H1 (cell line): ENCODE results near the gene CNN3. TPM values are rescaled to one million over a fixed set of nuclear protein-coding genes. Genes with fewer than 3 reads are reported as not detected.

Source experiments
- CTCF ChIA-PET: fragments of 300-600 bp; sonication (Branson Sonifier 250); formaldehyde crosslinking; loops from one replicate; lab custom pipeline; 2021; ENCODE audit not compliant: partially characterized antibody; lab: Charles Lee
- POLR2A ChIA-PET: fragments of 300-600 bp; sonication (Branson Sonifier 250); formaldehyde crosslinking; loops from one replicate; lab custom pipeline; 2021; ENCODE audit warnings: inconsistent platforms; ENCODE audit not compliant: partially characterized antibody; lab: Charles Lee
- DNase-seq, 2 experiments: peaks; one replicate each; pipeline versions ENCODE4 v3.0.0 to v3.0.0-alpha.2; 2010 to 2022; ENCODE audit warnings: low spot score in 2 of 2, low read depth in 1 of 2, mixed read lengths in 1 of 2
- FAIRE-seq: peaks from 2 replicates; lab custom pipeline; 2011; peaks lifted over from hg19 to GRCh38; lab: Jason Lieb, UNC
- H2AFZ ChIP-seq: 2 replicates; pipeline ENCODE4 v1.8.1; 2012; ENCODE audit warnings: low read length, inconsistent platforms
- H2AK5ac ChIP-seq: 2 replicates; pipeline ENCODE4 v1.6.1; 2013; ENCODE audit warnings: low read depth, low read length
- H2BK120ac ChIP-seq: replicated peaks from 2 replicates; pipeline ENCODE3; 2013; ENCODE audit warnings: low read depth, low read length, inconsistent platforms
- H2BK12ac ChIP-seq: 2 replicates; pipeline ENCODE4 v1.6.1; 2013; ENCODE audit warnings: low read depth, low read length
- H2BK15ac ChIP-seq: 2 replicates; pipeline ENCODE4 v1.6.1; 2013; ENCODE audit warnings: low read length
- H2BK20ac ChIP-seq: 2 replicates; pipeline ENCODE4 v1.6.1; 2013; ENCODE audit warnings: low read length
- H2BK5ac ChIP-seq: 2 replicates; pipeline ENCODE4 v1.6.1; 2013; ENCODE audit warnings: low read depth, low read length
- H3K14ac ChIP-seq: 2 replicates; pipeline ENCODE4 v1.6.1; 2013; ENCODE audit warnings: inconsistent platforms; ENCODE audit not compliant: insufficient read length
- H3K18ac ChIP-seq: 2 replicates; pipeline ENCODE4 v1.6.1; 2013; ENCODE audit warnings: low read length; ENCODE audit errors: extremely low read depth
- H3K23ac ChIP-seq: 2 replicates; pipeline ENCODE4 v1.6.1; 2013; ENCODE audit warnings: inconsistent platforms; ENCODE audit not compliant: insufficient read length
- H3K23me2 ChIP-seq: 2 replicates; pipeline ENCODE4 v1.6.1; 2013; ENCODE audit warnings: low read depth, low read length
- H3K27ac ChIP-seq: 2 replicates; pipeline ENCODE4 v1.6.1; 2011; ENCODE audit warnings: low read depth, low read length, inconsistent platforms
- H3K27me3 ChIP-seq, 4 experiments: replicated peaks in 1 of 4; 1 replicate in 1 of 4; 2 replicates in 3 of 4; pipeline versions ENCODE4 v1.6.1 to v1.8.1; 2011 to 2013; ENCODE audit warnings: low read length in 3 of 4, mild to moderate bottlenecking in 3 of 4, inconsistent platforms in 2 of 4, mixed read lengths in 2 of 4, moderate library complexity in 1 of 4; ENCODE audit not compliant: control insufficient read depth in 3 of 4, insufficient read depth in 3 of 4; ENCODE audit errors: extremely low read depth in 1 of 4
- H3K36me3 ChIP-seq, 4 experiments: 2 replicates each; pipeline versions ENCODE4 v1.6.1 to v1.8.1; 2011 to 2013; ENCODE audit warnings: mild to moderate bottlenecking in 4 of 4, low read length in 3 of 4, moderate library complexity in 2 of 4, control low read depth in 1 of 4, inconsistent platforms in 1 of 4; ENCODE audit not compliant: insufficient read depth in 4 of 4, control insufficient read depth in 2 of 4
- H3K4ac ChIP-seq: replicated peaks from 2 replicates; pipeline ENCODE3; 2013; ENCODE audit warnings: low read length, low read depth, mixed read lengths, inconsistent platforms; ENCODE audit not compliant: insufficient read length
- H3K4me1 ChIP-seq, 4 experiments: replicated peaks in 1 of 4; 1 replicate in 1 of 4; 2 replicates in 3 of 4; pipeline versions ENCODE4 v1.6.1 to v1.8.1; 2011 to 2013; ENCODE audit warnings: low read length in 3 of 4, inconsistent platforms in 2 of 4, mixed read lengths in 1 of 4; ENCODE audit not compliant: insufficient read depth in 4 of 4, control insufficient read depth in 3 of 4
- H3K4me2 ChIP-seq, 2 experiments: 2 replicates each; pipeline versions ENCODE4 v1.6.1 to v1.8.1; 2011 to 2013; ENCODE audit warnings: low read depth in 2 of 2, low read length in 2 of 2, control low read depth in 1 of 2, inconsistent platforms in 1 of 2, mild to moderate bottlenecking in 1 of 2; ENCODE audit not compliant: insufficient read depth in 1 of 2
- H3K4me3 ChIP-seq, 4 experiments: fragments of 200-600, 300-600 bp in 1 of 4; sonication (generic), shearing (Covaris generic), sonication (Bioruptor Twin) in 1 of 4; 2 replicates each; pipeline versions ENCODE4 v1.5.1 to v1.8.1; 2011 to 2016; ENCODE audit warnings: low read length in 4 of 4, low read depth in 3 of 4, control low read depth in 2 of 4, inconsistent platforms in 2 of 4, mild to moderate bottlenecking in 2 of 4, mixed read lengths in 1 of 4, moderate library complexity in 1 of 4; ENCODE audit not compliant: insufficient read depth in 2 of 4; ENCODE audit errors: extremely low read depth in 1 of 4
- H3K56ac ChIP-seq: replicated peaks from 2 replicates; pipeline ENCODE3; 2013; ENCODE audit warnings: low read depth, mild to moderate bottlenecking, mixed read lengths, low read length, inconsistent platforms; ENCODE audit not compliant: insufficient read length
- H3K79me1 ChIP-seq: 2 replicates; pipeline ENCODE4 v1.6.1; 2013; ENCODE audit warnings: low read depth, low read length, control low read depth
- H3K79me2 ChIP-seq, 2 experiments: 2 replicates each; pipeline versions ENCODE4 v1.6.1 to v1.8.1; 2012 to 2013; ENCODE audit warnings: low read length in 2 of 2, mild to moderate bottlenecking in 2 of 2, inconsistent platforms in 1 of 2; ENCODE audit not compliant: insufficient read depth in 2 of 2, control insufficient read depth in 1 of 2
- H3K9ac ChIP-seq, 4 experiments: replicated peaks in 1 of 4; 1 replicate in 1 of 4; 2 replicates in 3 of 4; pipeline versions ENCODE4 v1.6.1 to v1.8.1; 2011 to 2013; ENCODE audit warnings: low read depth in 3 of 4, low read length in 3 of 4, control low read depth in 2 of 4, mild to moderate bottlenecking in 2 of 4, moderate library complexity in 2 of 4, inconsistent platforms in 1 of 4; ENCODE audit errors: extremely low read depth in 1 of 4
- H3K9me3 ChIP-seq, 2 experiments: 2 replicates each; pipeline versions ENCODE4 v1.6.1 to v1.8.1; 2012 to 2013; ENCODE audit warnings: mild to moderate bottlenecking in 2 of 2, moderate library complexity in 2 of 2, control low read depth in 1 of 2, inconsistent platforms in 1 of 2, low read depth in 1 of 2, low read length in 1 of 2, mixed read lengths in 1 of 2; ENCODE audit not compliant: insufficient read depth in 2 of 2
- H4K20me1 ChIP-seq, 2 experiments: replicated peaks in 1 of 2; 2 replicates each; pipeline versions ENCODE3 to v1.8.1; 2011 to 2013; ENCODE audit warnings: inconsistent platforms in 2 of 2, low read length in 2 of 2, mild to moderate bottlenecking in 1 of 2; ENCODE audit not compliant: insufficient read depth in 2 of 2, control insufficient read depth in 1 of 2
- H4K5ac ChIP-seq: 2 replicates; pipeline ENCODE4 v1.6.1; 2013; ENCODE audit warnings: low read length, low read depth, mixed read lengths, inconsistent platforms; ENCODE audit not compliant: insufficient read length
- H4K8ac ChIP-seq: 2 replicates; pipeline ENCODE4 v1.8.0; 2013; ENCODE audit warnings: mild to moderate bottlenecking, moderate library complexity, low read length, inconsistent platforms; ENCODE audit not compliant: insufficient read depth; ENCODE audit errors: extremely low read depth
- H4K91ac ChIP-seq: replicated peaks from 2 replicates; pipeline ENCODE3; 2013; ENCODE audit warnings: low read length, mixed read lengths, inconsistent platforms; ENCODE audit not compliant: insufficient read length
- BACH1 ChIP-seq: IDR thresholded peaks from 2 replicates; pipeline ENCODE4 v1.6.1; 2012; ENCODE audit warnings: low read length, improper control_type of control experiment
- KDM4A ChIP-seq: IDR thresholded peaks from one replicate; pipeline ENCODE4 v1.7.1; 2012; ENCODE audit warnings: low read depth, mild to moderate bottlenecking, moderate library complexity, low read length, inconsistent platforms; ENCODE audit not compliant: severe bottlenecking
- MAFK ChIP-seq: IDR thresholded peaks from 2 replicates; pipeline ENCODE4 v1.6.1; 2012; ENCODE audit warnings: low read depth, mild to moderate bottlenecking, improper control_type of control experiment, low read length
- NANOG ChIP-seq: IDR thresholded peaks from 2 replicates; pipeline ENCODE4 v1.6.1; 2011; ENCODE audit warnings: low read length, low read depth, mild to moderate bottlenecking, inconsistent platforms; ENCODE audit not compliant: insufficient read depth, poor library complexity, severe bottlenecking
- POLR2A ChIP-seq, 2 experiments: IDR thresholded peaks; 1 replicate in 1 of 2; 2 replicates in 1 of 2; pipeline ENCODE4 v1.6.1; 2011; ENCODE audit warnings: low read depth in 2 of 2, low read length in 2 of 2, mild to moderate bottlenecking in 2 of 2; ENCODE audit errors: control extremely low read depth in 1 of 2
- RAD21 ChIP-seq, 2 experiments: IDR thresholded peaks in 1 of 2; conservative IDR thresholded peaks in 1 of 2; 2 replicates each; pipeline ENCODE4 v1.6.1; 2011; ENCODE audit warnings: low read depth in 2 of 2, low read length in 2 of 2, improper control_type of control experiment in 1 of 2, inconsistent platforms in 1 of 2, mild to moderate bottlenecking in 1 of 2, moderate library complexity in 1 of 2
- RNF2 ChIP-seq: fragments of 200-900, 300-1000 bp; sonication (generic); IDR thresholded peaks from 2 replicates; pipeline ENCODE4 v1.7.1; 2016; ENCODE audit warnings: borderline replicate concordance, low read depth, mild to moderate bottlenecking, antibody characterized with exemption, low read length; ENCODE audit not compliant: poor library complexity, severe bottlenecking; ENCODE audit errors: missing control alignments
- SAP30 ChIP-seq: fragments of 300-600 bp; sonication (generic); IDR thresholded peaks from 2 replicates; pipeline ENCODE4 v1.7.1; 2012; ENCODE audit warnings: low read length, moderate library complexity, mild to moderate bottlenecking, inconsistent platforms; ENCODE audit not compliant: insufficient read depth, insufficient replicate concordance
- SP1 ChIP-seq: IDR thresholded peaks from 2 replicates; pipeline ENCODE4 v1.6.1; 2011; ENCODE audit warnings: low read depth, low read length
- TBP ChIP-seq: IDR thresholded peaks from 2 replicates; pipeline ENCODE4 v1.6.1; 2011; ENCODE audit warnings: low read depth, low read length, improper control_type of control experiment
- TEAD4 ChIP-seq: IDR thresholded peaks from 2 replicates; pipeline ENCODE4 v1.6.1; 2012; ENCODE audit warnings: low read depth, low read length, inconsistent platforms, mixed read lengths
- WGBS, 2 experiments: shearing (Covaris generic) in 1 of 2; methylation state at CpG; one replicate each; pipeline versions ENCODE4 v1.1.6 to v1.1.7; 2013 to 2015; ENCODE audit warnings: low lambda C conversion rate in 2 of 2, mixed read lengths in 2 of 2, inconsistent platforms in 1 of 2, low coverage in 1 of 2, missing lambda C conversion rate in 1 of 2; ENCODE audit not compliant: insufficient replicate concordance in 2 of 2, insufficient coverage in 1 of 2, insufficient read length in 1 of 2; ENCODE audit errors: extremely low coverage in 1 of 2, missing lambda C conversion rate in 1 of 2; 5-methylcytosine and 5-hydroxymethylcytosine counted together
- polyA plus RNA-seq, 7 experiments: library from polyadenylated mRNA; depleted of rRNA in 3 of 7; stranded (reverse) in 5 of 7; unstranded in 2 of 7; fragments of >200 nt in 5 of 7; fragments of 200-250 nt in 2 of 7; gene quantifications; 1 replicate in 5 of 7; 2 replicates in 1 of 7; 4 replicates in 1 of 7; pipeline versions ENCODE4 v1.2.1 to v1.2.3, GENCODE V29; 2011 to 2013; ENCODE audit warnings: missing spikeins in 2 of 7, mixed read lengths in 2 of 7
- total RNA-seq: library from RNA; stranded (reverse); fragmentation: NEBNext Ultra II Directional; extraction: Animal tissue kit (Norgen Biotek cat#: 25700); gene quantifications from 2 replicates; pipeline ENCODE4 v1.2.1, GENCODE V29; 2021

Gene CNN3
- total and polyA plus RNA-seq, 2 of the 8 experiments (the other 6 are each of a cell fraction or from before 2014, with no cell fraction given) = 134 to 266 TPM

DNA sequence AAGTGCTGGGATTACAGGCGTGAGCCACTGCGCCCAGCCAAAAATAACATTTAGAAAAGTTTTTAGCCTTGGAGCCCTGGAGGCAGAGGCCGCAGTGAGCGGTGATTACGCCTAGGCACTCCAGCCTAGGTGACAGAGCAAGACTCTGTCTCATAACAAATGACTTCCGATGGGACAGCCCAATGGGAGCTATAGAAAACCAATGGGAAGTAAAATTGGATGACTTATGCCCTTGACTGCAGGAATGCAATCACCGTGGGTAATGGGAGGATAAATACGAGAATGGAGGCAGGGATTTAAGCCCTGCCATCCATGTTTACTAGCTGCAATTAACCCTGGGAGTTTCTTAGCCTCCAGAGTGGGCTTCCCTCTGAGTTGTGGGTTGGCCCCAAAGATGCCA lies 37.0 kb upstream of the CNN3 start:
- H3K36me3 ChIP-seq = no peaks in the 10 kb centered on the region
- no peak overlapping the region for H2BK20ac ChIP-seq
- H4K8ac ChIP-seq = no peak overlapping the region
- no peak for FAIRE-seq
- no peak overlapping the region for H2BK120ac ChIP-seq
- no peaks in the 10 kb centered on the region for H3K4me1 ChIP-seq
- no peak overlapping the region for H4K91ac ChIP-seq
- no peak overlapping the region for H2AK5ac ChIP-seq
- POLR2A ChIA-PET = no interaction called here
- no peak overlapping the region for H3K9ac ChIP-seq
- CTCF ChIA-PET = interaction anchor here (0.9 to 2.1 kb wide), 3 partner anchors 76 to 110 kb away, joined by 4 to 6 read pairs (median 6); no protein-coding TSS in a partner anchor
- no peaks in the 10 kb centered on the region for H3K27me3 ChIP-seq
- no peak for DNase-seq
- no peak overlapping the region for H3K4me2 ChIP-seq
- no peak overlapping the region for H3K27ac ChIP-seq
- no peaks in the 10 kb centered on the region for H3K23me2 ChIP-seq
- no peak overlapping the region for H3K18ac ChIP-seq
- no peaks in the 10 kb centered on the region for H4K20me1 ChIP-seq
- no peak overlapping the region for H2BK15ac ChIP-seq
- H2BK12ac ChIP-seq = no peak overlapping the region
- no peak for TF ChIP-seq NANOG
- TF ChIP-seq RAD21 (IDR thresholded peaks at IDR 0.05 in 1 of 2, conservative IDR thresholded peaks at IDR 0.05 in 1 of 2; ENCODE audit: low read depth in 2 of 2, low read length in 2 of 2) = no peak
- TF ChIP-seq MAFK = no peak
- no peak for TF ChIP-seq TEAD4
- TF ChIP-seq SP1 = no peak
- no peak for TF ChIP-seq BACH1
- no peak for TF ChIP-seq TBP
- no peak for TF ChIP-seq RNF2
- no peak for TF ChIP-seq SAP30
- TF ChIP-seq KDM4A = no peak
- no peak for TF ChIP-seq POLR2A (IDR thresholded peaks at IDR 0.05; ENCODE audit: control extremely low read depth in 1 of 2, low read depth in 2 of 2, low read length in 2 of 2)
- TF ChIP-seq, all 59 proteins: peak for 0
- H3K79me1 ChIP-seq = no peaks in the 10 kb centered on the region
- H3K4me3 ChIP-seq = no peak overlapping the region
- H4K5ac ChIP-seq = no peak overlapping the region
- H2BK5ac ChIP-seq = no peak overlapping the region
- H3K4ac ChIP-seq = no peak overlapping the region
- H2AFZ ChIP-seq = no peak overlapping the region
- H3K56ac ChIP-seq = no peak overlapping the region
- H3K14ac ChIP-seq = no peak overlapping the region
- no peaks in the 10 kb centered on the region for H3K79me2 ChIP-seq
- WGBS, 2 experiments = 81% methylated on average over 8 of the region's 8 CpGs; no CpG with 5 or more reads in 1 of the 2 experiments
- no peak overlapping the region for H3K23ac ChIP-seq
- no peaks in the 10 kb centered on the region for H3K9me3 ChIP-seq
